ENCODE measurements around the gene COG7. TPM values are rescaled to one million over a fixed set of nuclear protein-coding genes. Genes with fewer than 3 reads are reported as not detected.

The COG7 gene
- total RNA-seq, 1 experiment from 2014 or later: 17.9 TPM

- WGBS (ENCODE audit: extremely low coverage, insufficient read length, low lambda C conversion rate): no CpG with 5 or more reads among the region's 4 CpGs
- H4K20me1 ChIP-seq (ENCODE audit: control insufficient read depth, insufficient read depth, insufficient read length): no peaks in the 10 kb centered on the region
- no peak overlapping the region for H3K9ac ChIP-seq (ENCODE audit: extremely low read depth, insufficient read length, low read length)
- no peak overlapping the region for H2BK5ac ChIP-seq (ENCODE audit: insufficient read length, low read length)
- no peak for TF ChIP-seq CTCF (conservative IDR thresholded peaks at IDR 0.05)
- no peak overlapping the region for H3K18ac ChIP-seq (ENCODE audit: insufficient read length, low read depth, low read length)
- H3K27me3 ChIP-seq (ENCODE audit: insufficient read depth, low read length): no peaks in the 10 kb centered on the region
- H3K9me3 ChIP-seq (ENCODE audit: control insufficient read depth, low read depth, low read length): no peaks in the 10 kb centered on the region
- peaks cover 3% of the 10 kb centered on the region for H3K79me1 ChIP-seq (ENCODE audit: insufficient read depth, low read depth, low read length, poor library complexity, severe bottlenecking)
- H3K79me2 ChIP-seq (ENCODE audit: insufficient read depth, low read length): peaks cover 2% of the 10 kb centered on the region; the same call in 1 of the 2 replicates
- H2AK5ac ChIP-seq (ENCODE audit: insufficient read length, low read length): no peak overlapping the region
- Mint-ChIP-seq H3K4me3 (no peak overlapping the region), H3K27me3 (ENCODE audit: low read depth) (no peaks in the 10 kb centered on the region), H3K9me3 (no peaks in the 10 kb centered on the region), H3K4me1 (peaks cover 12 to 14% of the 10 kb centered on the region in 2 experiments), H3K36me3 (ENCODE audit: insufficient read depth in 1 of 3, low read depth in 3 of 3) (peaks cover 30 to 69% (median 66%) of the 10 kb centered on the region in 3 experiments; a peak in 6 of 7 replicates), H3K27ac (peak overlapping the region in 2 of 3 experiments; percentile 28 to 55; a peak in 3 of 7 replicates)
- no peak overlapping the region for H3K27ac ChIP-seq (ENCODE audit: insufficient read length, low read depth, low read length)
- H4K91ac ChIP-seq (ENCODE audit: insufficient read length, low read depth, low read length): no peak overlapping the region
- H4K5ac ChIP-seq (ENCODE audit: insufficient read length, low read depth, low read length): no peak overlapping the region
- no peak overlapping the region for H2BK120ac ChIP-seq (ENCODE audit: low read depth, low read length, poor library complexity, severe bottlenecking)
- H3K56ac ChIP-seq (ENCODE audit: insufficient read length, low read depth, low read length): no peak overlapping the region
- DNase-seq: no peak
- no peak overlapping the region for H2BK15ac ChIP-seq (ENCODE audit: low read depth, low read length)
- H4K8ac ChIP-seq (replicated peaks; ENCODE audit: insufficient read length, low read depth, low read length): no peak overlapping the region
- H2AFZ ChIP-seq (ENCODE audit: low read length): no peak overlapping the region
- H2BK20ac ChIP-seq (ENCODE audit: low read depth, low read length, poor library complexity, severe bottlenecking): no peak overlapping the region
- H3K23ac ChIP-seq (ENCODE audit: insufficient read length, low read depth, low read length): no peak overlapping the region
- no peak overlapping the region for H3K4ac ChIP-seq (ENCODE audit: low read depth, low read length)
- no peak overlapping the region for H2BK12ac ChIP-seq (ENCODE audit: insufficient read length, low read depth, low read length)
- H3K4me1 ChIP-seq (ENCODE audit: insufficient read depth, low read length): no peaks in the 10 kb centered on the region
- H3K4me2 ChIP-seq (ENCODE audit: insufficient read depth, insufficient read length, low read length): no peak overlapping the region
- H3T11ph ChIP-seq (ENCODE audit: low read length): no peak overlapping the region
- no peak overlapping the region for H3K14ac ChIP-seq (ENCODE audit: insufficient read depth, low read length)
- no peaks in the 10 kb centered on the region for H3K23me2 ChIP-seq (ENCODE audit: insufficient read length, low read depth, low read length, poor library complexity, severe bottlenecking)
Measured at GRCh38 chr16:23495671-23496070, 42.7 kb upstream of the COG7 start.

Measured in H9 (cell line).